ENCODE results near the gene TRIM71. TPM values are rescaled to one million over a fixed set of nuclear protein-coding genes. Genes with fewer than 3 reads are reported as not detected.

Gene TRIM71
- polyA plus RNA-seq, 1 donor (not counting 4 experiments of a cell fraction or from before 2014, with no cell fraction given), result not detected

- FAIRE-seq (no peak), DNase-seq (ENCODE audit: low read depth, low spot score) (no peak)
- no peaks in the 10 kb centered on the region for H3K36me3 ChIP-seq (ENCODE audit: control insufficient read depth in 2 of 2, extremely low read depth in 1 of 2, insufficient read depth in 2 of 2, low read length in 2 of 2)
- peaks cover 11% of the 10 kb centered on the region for H3K4me1 ChIP-seq (ENCODE audit: control insufficient read depth, extremely low read depth, insufficient read depth, low read length)
- H3K4me2 ChIP-seq (ENCODE audit: control insufficient read depth, extremely low read depth, insufficient read depth, low read depth, low read length), result no peak overlapping the region
- TF ChIP-seq CTCF (optimal IDR thresholded peaks at IDR 0.05 in 1 of 3, IDR thresholded peaks at IDR 0.05 in 1 of 3, conservative IDR thresholded peaks at IDR 0.05 in 1 of 3; ENCODE audit: extremely low read depth in 1 of 3, insufficient read depth in 2 of 3, low read length in 3 of 3) (no peak), EZH2 (IDR thresholded peaks at IDR 0.05; ENCODE audit: low read length) (no peak)
- dilution Hi-C loops (cut with MboI; ENCODE audit: extremely low pct_ligation_motif_present, low sequenced_read_pairs), result no loop called here
- no peak overlapping the region for H3K9ac ChIP-seq (ENCODE audit: control insufficient read depth, extremely low read depth, insufficient read depth, low read length)
- H3K4me3 ChIP-seq (ENCODE audit: control insufficient read depth in 2 of 3, extremely low read depth in 1 of 3, insufficient read depth in 2 of 3, low read depth in 1 of 3, low read length in 3 of 3), result no peak overlapping the region
- no peaks in the 10 kb centered on the region for H4K20me1 ChIP-seq (ENCODE audit: control insufficient read depth, extremely low read depth, insufficient read depth, low read length)
- no peaks in the 10 kb centered on the region for H3K9me3 ChIP-seq (ENCODE audit: control insufficient read depth, low read depth, low read length)
- no peak overlapping the region for H2AFZ ChIP-seq (ENCODE audit: control insufficient read depth, low read length)
- no peaks in the 10 kb centered on the region for H3K79me2 ChIP-seq (ENCODE audit: control insufficient read depth, insufficient read depth, low read length)
- H3K27ac ChIP-seq (ENCODE audit: control insufficient read depth, insufficient read depth, low read length), result no peak overlapping the region
- H3K27me3 ChIP-seq (ENCODE audit: control insufficient read depth, extremely low read depth, insufficient read depth, low read length), result no peaks in the 10 kb centered on the region
- no peaks in the 10 kb centered on the region for H3K9me1 ChIP-seq (ENCODE audit: control insufficient read depth, extremely low read depth, insufficient read depth, low read length)
Measured at GRCh38 chr3:32876920-32877319, 59.1 kb downstream of the TRIM71 start.

- Histone ChIP-seq H3K9ac (ENCODE audit: control insufficient read depth, extremely low read depth, insufficient read depth, low read length) (no peak overlapping the region), H3K4me2 (ENCODE audit: control insufficient read depth, extremely low read depth, insufficient read depth, low read depth, low read length) (no peak overlapping the region), H3K9me3 (ENCODE audit: control insufficient read depth, low read depth, low read length) (no peaks in the 10 kb centered on the region), H3K27me3 (ENCODE audit: control insufficient read depth, extremely low read depth, insufficient read depth, low read length) (no peaks in the 10 kb centered on the region), H3K79me2 (ENCODE audit: control insufficient read depth, insufficient read depth, low read length) (no peaks in the 10 kb centered on the region), H3K9me1 (ENCODE audit: control insufficient read depth, extremely low read depth, insufficient read depth, low read length) (no peaks in the 10 kb centered on the region), H3K27ac (ENCODE audit: control insufficient read depth, insufficient read depth, low read length) (no peak overlapping the region), H4K20me1 (ENCODE audit: control insufficient read depth, extremely low read depth, insufficient read depth, low read length) (no peaks in the 10 kb centered on the region), H2AFZ (ENCODE audit: control insufficient read depth, low read length) (no peak overlapping the region), H3K36me3 (ENCODE audit: control insufficient read depth in 2 of 2, extremely low read depth in 1 of 2, insufficient read depth in 2 of 2, low read length in 2 of 2) (no peaks in the 10 kb centered on the region), H3K4me3 (ENCODE audit: control insufficient read depth in 2 of 3, extremely low read depth in 1 of 3, insufficient read depth in 2 of 3, low read depth in 1 of 3, low read length in 3 of 3) (no peak overlapping the region), H3K4me1 (ENCODE audit: control insufficient read depth, extremely low read depth, insufficient read depth, low read length) (peaks cover 11% of the 10 kb centered on the region)
- DNase-seq (ENCODE audit: low read depth, low spot score) (no peak), FAIRE-seq (no peak)
- dilution Hi-C loops (cut with MboI; ENCODE audit: extremely low pct_ligation_motif_present, low sequenced_read_pairs), result no loop called here
- TF ChIP-seq EZH2 (IDR thresholded peaks at IDR 0.05; ENCODE audit: low read length), result no peak
- TF ChIP-seq CTCF (optimal IDR thresholded peaks at IDR 0.05 in 1 of 3, IDR thresholded peaks at IDR 0.05 in 1 of 3, conservative IDR thresholded peaks at IDR 0.05 in 1 of 3; ENCODE audit: extremely low read depth in 1 of 3, insufficient read depth in 2 of 3, low read length in 3 of 3), result no peak
Measured at GRCh38 chr3:32877598-32877997, 59.8 kb downstream of the TRIM71 start.

All from keratinocyte (primary cell).